Type B pancreatic cell (in vitro differentiated cells): Measurements from ENCODE around the gene TNFRSF19. TPM values are rescaled to one million over a fixed set of nuclear protein-coding genes. Genes with fewer than 3 reads are reported as not detected.

Experiments used
- DNase-seq: peaks from one replicate; pipeline ENCODE4 v3.0.0; 2021; ENCODE audit warnings: mixed read lengths; ENCODE audit not compliant: unreplicated experiment; ENCODE audit errors: extremely low spot score
- H3K27ac Mint-ChIP-seq: 2 replicates; pipeline ENCODE4 v1.8.0; 2021; ENCODE audit warnings: mild to moderate bottlenecking, mixed read lengths
- H3K27me3 Mint-ChIP-seq: 2 replicates; pipeline ENCODE4 v1.8.0; 2021; ENCODE audit warnings: mixed read lengths
- H3K36me3 Mint-ChIP-seq: 2 replicates; pipeline ENCODE4 v1.8.0; 2021; ENCODE audit warnings: mixed read lengths
- H3K4me1 Mint-ChIP-seq: one replicate; pipeline ENCODE4 v1.8.0; 2021; ENCODE audit warnings: mixed read lengths; ENCODE audit not compliant: unreplicated experiment
- H3K4me3 Mint-ChIP-seq: 2 replicates; pipeline ENCODE4 v1.8.0; 2021; ENCODE audit warnings: mild to moderate bottlenecking, mixed read lengths
- H3K9me3 Mint-ChIP-seq: 2 replicates; pipeline ENCODE4 v1.8.0; 2021; ENCODE audit warnings: mixed read lengths
- CTCF ChIP-seq: fragments of 200-600 bp; sonication (generic); conservative IDR thresholded peaks from 2 replicates; pipeline ENCODE4 v1.5.0; 2021; ENCODE audit warnings: antibody characterized with exemption, mild to moderate bottlenecking
- total RNA-seq: library from RNA; stranded (reverse); gene quantifications from 2 replicates; pipeline ENCODE4 v1.2.1, GENCODE V29; 2021; ENCODE audit warnings: low replicate concordance

Gene TNFRSF19
- total RNA-seq, 1 donor from 2014 or later: 64.4 TPM

GRCh38 chr13:23711355-23711754 is 141.1 kb downstream of the TNFRSF19 start:
- Mint-ChIP-seq H3K36me3 (no peaks in the 10 kb centered on the region), H3K27me3 (no peaks in the 10 kb centered on the region), H3K4me1 (no peaks in the 10 kb centered on the region), H3K9me3 (peaks cover 7% of the 10 kb centered on the region), H3K4me3 (no peak overlapping the region), H3K27ac (no peak overlapping the region)
- TF ChIP-seq CTCF: no peak
- no peak for DNase-seq

DNA sequence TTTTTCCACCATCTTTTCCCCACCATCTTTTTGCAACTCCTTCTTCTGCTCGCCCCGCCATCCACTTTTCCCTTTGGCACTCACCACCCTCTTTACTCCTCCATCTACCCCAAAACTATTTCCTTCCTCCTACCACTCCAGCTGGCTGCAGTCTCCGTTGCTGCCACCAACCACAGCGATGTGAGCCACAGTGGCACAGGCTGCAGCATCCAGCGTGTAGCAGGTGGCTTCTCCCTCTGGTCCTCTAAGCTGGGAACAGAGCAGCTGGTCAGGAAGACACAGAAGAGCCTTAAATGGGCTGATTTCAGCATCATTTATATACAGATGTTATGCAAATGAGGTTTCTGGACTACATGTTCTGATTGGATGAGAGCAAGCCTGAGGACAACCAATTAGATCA is 144.5 kb downstream of the TNFRSF19 start:
- DNase-seq: no peak
- H3K36me3 Mint-ChIP-seq: no peaks in the 10 kb centered on the region
- no peaks in the 10 kb centered on the region for H3K27me3 Mint-ChIP-seq
- peaks cover 7% of the 10 kb centered on the region for H3K9me3 Mint-ChIP-seq
- TF ChIP-seq CTCF: no peak
- no peak overlapping the region for H3K27ac Mint-ChIP-seq
- no peak overlapping the region for H3K4me3 Mint-ChIP-seq
- no peaks in the 10 kb centered on the region for H3K4me1 Mint-ChIP-seq

- no peaks in the 10 kb centered on the region for H3K36me3 Mint-ChIP-seq
- no peak for DNase-seq
Observed at GRCh38 chr13:23715092-23715761, 145.0 kb downstream of the TNFRSF19 start.

DNA sequence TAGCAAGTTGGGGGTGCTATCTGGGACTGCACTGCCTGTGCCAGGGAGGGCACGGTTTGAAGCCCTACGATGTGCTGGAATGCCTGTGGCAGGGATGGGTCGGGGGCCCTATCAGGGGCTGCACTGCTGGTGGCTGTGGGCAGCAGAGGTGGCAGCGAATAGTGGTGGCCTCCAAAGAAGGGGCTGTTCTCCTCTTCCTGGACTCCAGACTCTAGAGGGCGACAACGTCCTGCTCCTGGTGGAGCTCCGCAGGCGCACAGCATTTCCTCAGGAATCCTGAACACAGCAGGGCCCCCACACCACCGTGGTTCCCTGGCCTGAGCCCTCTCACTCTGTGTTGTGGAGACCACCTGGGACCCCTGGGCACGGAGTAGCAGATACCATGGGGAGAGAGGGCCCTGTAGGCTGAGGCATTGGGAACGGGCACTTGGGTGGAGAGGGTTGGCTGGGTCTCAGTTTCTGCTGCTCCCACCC is 145.6 kb downstream of the TNFRSF19 start:
- Mint-ChIP-seq H3K4me1 (no peaks in the 10 kb centered on the region), H3K4me3 (no peak overlapping the region), H3K9me3 (peaks cover 7% of the 10 kb centered on the region), H3K27ac (no peak overlapping the region), H3K36me3 (no peaks in the 10 kb centered on the region), H3K27me3 (no peaks in the 10 kb centered on the region)
- DNase-seq: no peak
- TF ChIP-seq CTCF: peak; percentile 17

More at GRCh38 chr13:23715092-23715761, 145.0 kb downstream of the TNFRSF19 start:
- no peak overlapping the region for H3K4me3 Mint-ChIP-seq
- H3K27ac Mint-ChIP-seq: no peak overlapping the region
- peaks cover 7% of the 10 kb centered on the region for H3K9me3 Mint-ChIP-seq
- no peaks in the 10 kb centered on the region for H3K27me3 Mint-ChIP-seq
- no peak for TF ChIP-seq CTCF
- H3K4me1 Mint-ChIP-seq: no peaks in the 10 kb centered on the region

DNA sequence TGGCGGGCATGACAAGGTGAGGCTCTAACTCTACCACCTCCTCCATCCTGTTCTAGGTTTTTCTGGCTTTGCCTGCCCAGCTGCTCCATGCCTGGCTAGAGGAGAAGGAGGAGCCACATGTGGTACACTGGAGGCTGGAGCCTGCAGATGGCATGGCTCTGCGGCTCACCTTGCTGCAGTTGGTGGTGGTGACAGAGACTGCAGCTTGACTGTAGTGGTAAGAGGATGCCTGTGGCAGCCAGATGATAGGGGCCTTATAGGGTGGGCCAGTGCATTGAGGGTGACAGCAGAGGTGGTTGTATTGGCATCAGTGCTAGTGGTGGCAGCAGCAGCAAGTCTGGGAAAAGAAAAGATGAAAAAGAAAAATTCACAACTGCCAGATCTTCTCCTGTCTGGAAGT is 146.2 kb downstream of the TNFRSF19 start:
- Mint-ChIP-seq H3K4me1 (no peaks in the 10 kb centered on the region), H3K36me3 (no peaks in the 10 kb centered on the region), H3K27me3 (no peaks in the 10 kb centered on the region), H3K9me3 (peaks cover 7% of the 10 kb centered on the region), H3K4me3 (no peak overlapping the region), H3K27ac (no peak overlapping the region)
- no peak for DNase-seq
- TF ChIP-seq CTCF: no peak
